GM19452 (cell line): Measurements from ENCODE around the gene AKAP13.
"Not testable (repeated sequence)": the region's sequence is repeated elsewhere in the genome, so short reads cannot be mapped to it uniquely, and the experiment has no call there.

Experiments
- ATAC-seq: cut with Tn5 transposase; IDR thresholded peaks from one replicate; pipeline ENCODE4 v1.9.1; 2021; ENCODE audit not compliant: unreplicated experiment

Gene AKAP13

GRCh38 chr15:85642693-85643066 lies 262.3 kb downstream of the AKAP13 start:
- no peak for ATAC-seq

- peak; percentile 94 for ATAC-seq
Observed at GRCh38 chr15:85646538-85647091, 266.2 kb downstream of the AKAP13 start.

- ATAC-seq = peak; percentile 40
Observed at GRCh38 chr15:85649372-85649771, 269.0 kb downstream of the AKAP13 start.

- no peak for ATAC-seq
Observed at GRCh38 chr15:85651548-85651947, 271.1 kb downstream of the AKAP13 start.

- no peak for ATAC-seq
Observed at GRCh38 chr15:85652457-85652856, 272.1 kb downstream of the AKAP13 start.

- ATAC-seq = no peak
Observed at GRCh38 chr15:85657132-85657531, 276.7 kb downstream of the AKAP13 start.

- no peak for ATAC-seq
Observed at GRCh38 chr15:85658816-85659215, 278.4 kb downstream of the AKAP13 start.

- no peak for ATAC-seq
Observed at GRCh38 chr15:85661859-85662258, 281.5 kb downstream of the AKAP13 start.

GRCh38 chr15:85665677-85666076 lies 285.3 kb downstream of the AKAP13 start:
- ATAC-seq = not testable (repeated sequence)

- peak; percentile 94 for ATAC-seq
Observed at GRCh38 chr15:85667491-85668424, 287.4 kb downstream of the AKAP13 start.

- ATAC-seq = no peak
Observed at GRCh38 chr15:85671156-85671555, 290.8 kb downstream of the AKAP13 start.

GRCh38 chr15:85672332-85673084 lies 292.1 kb downstream of the AKAP13 start:
- no peak for ATAC-seq

- no peak for ATAC-seq
Observed at GRCh38 chr15:85673326-85673725, 292.9 kb downstream of the AKAP13 start.

GRCh38 chr15:85676342-85677098 lies 296.1 kb downstream of the AKAP13 start:
- ATAC-seq = no peak

- no peak for ATAC-seq
Observed at GRCh38 chr15:85679231-85679630, 298.8 kb downstream of the AKAP13 start.

GRCh38 chr15:85681386-85681785 lies 301.0 kb downstream of the AKAP13 start:
- ATAC-seq = no peak

- ATAC-seq = no peak
Observed at GRCh38 chr15:85684174-85684710, 303.8 kb downstream of the AKAP13 start.

- no peak for ATAC-seq
Observed at GRCh38 chr15:85685356-85685755, 305.0 kb downstream of the AKAP13 start.

- no peak for ATAC-seq
Observed at GRCh38 chr15:85687329-85687728, 306.9 kb downstream of the AKAP13 start.

- no peak for ATAC-seq
Observed at GRCh38 chr15:85688711-85689110, 308.3 kb downstream of the AKAP13 start.

GRCh38 chr15:85689729-85690128 lies 309.3 kb downstream of the AKAP13 start:
- peak; percentile 35 for ATAC-seq
